ENCODE data around the gene MAD2L2.

- TF ChIP-seq, protein P1, sequence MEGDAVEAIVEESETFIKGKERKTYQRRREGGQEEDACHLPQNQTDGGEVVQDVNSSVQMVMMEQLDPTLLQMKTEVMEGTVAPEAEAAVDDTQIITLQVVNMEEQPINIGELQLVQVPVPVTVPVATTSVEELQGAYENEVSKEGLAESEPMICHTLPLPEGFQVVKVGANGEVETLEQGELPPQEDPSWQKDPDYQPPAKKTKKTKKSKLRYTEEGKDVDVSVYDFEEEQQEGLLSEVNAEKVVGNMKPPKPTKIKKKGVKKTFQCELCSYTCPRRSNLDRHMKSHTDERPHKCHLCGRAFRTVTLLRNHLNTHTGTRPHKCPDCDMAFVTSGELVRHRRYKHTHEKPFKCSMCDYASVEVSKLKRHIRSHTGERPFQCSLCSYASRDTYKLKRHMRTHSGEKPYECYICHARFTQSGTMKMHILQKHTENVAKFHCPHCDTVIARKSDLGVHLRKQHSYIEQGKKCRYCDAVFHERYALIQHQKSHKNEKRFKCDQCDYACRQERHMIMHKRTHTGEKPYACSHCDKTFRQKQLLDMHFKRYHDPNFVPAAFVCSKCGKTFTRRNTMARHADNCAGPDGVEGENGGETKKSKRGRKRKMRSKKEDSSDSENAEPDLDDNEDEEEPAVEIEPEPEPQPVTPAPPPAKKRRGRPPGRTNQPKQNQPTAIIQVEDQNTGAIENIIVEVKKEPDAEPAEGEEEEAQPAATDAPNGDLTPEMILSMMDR (IDR thresholded peaks at IDR 0.05; ENCODE audit: low read depth, low read length) = no peak
- TF ChIP-seq EZH2phosphoT487 (IDR thresholded peaks at IDR 0.05; ENCODE audit: low read depth) = no peak
These were observed 49.5 kb upstream of the MAD2L2 start for GRCh38 chr1:11730429-11730891.

Data from OCI-LY3 (cell line).